ENCODE results near the gene SMCO4.

SMCO4 gene

GRCh38 chr11:93528757-93529645, 14.2 kb downstream of the SMCO4 start:
- H3K4me3 ChIP-seq (ENCODE audit: low read length, poor library complexity, severe bottlenecking) = no peak overlapping the region
- peaks cover 65% of the 10 kb centered on the region for H3K79me2 ChIP-seq (ENCODE audit: insufficient read depth, low read length)
- H3K9me3 ChIP-seq (ENCODE audit: insufficient read depth, low read depth, low read length) = no peaks in the 10 kb centered on the region
- H3K4me1 ChIP-seq (ENCODE audit: insufficient read depth, low read length, poor library complexity, severe bottlenecking) = peaks cover 80% of the 10 kb centered on the region
- no peaks in the 10 kb centered on the region for H3F3A ChIP-seq (ENCODE audit: low read depth)
- no peak for TF ChIP-seq EZH2phosphoT487 (IDR thresholded peaks at IDR 0.05; ENCODE audit: borderline replicate concordance)
- peak overlapping the region; percentile 58 for H3K4me2 ChIP-seq (ENCODE audit: low read depth, low read length, poor library complexity, severe bottlenecking)
- no peaks in the 10 kb centered on the region for H3K9me2 ChIP-seq (replicated peaks; ENCODE audit: low read depth, low read length)
- H3K9ac ChIP-seq (ENCODE audit: low read depth, low read length, poor library complexity, severe bottlenecking) = no peak overlapping the region
- H3K36me3 ChIP-seq (ENCODE audit: insufficient read depth, low read length) = no peaks in the 10 kb centered on the region
- H3K27me3 ChIP-seq (ENCODE audit: insufficient read depth, low read length, poor library complexity, severe bottlenecking) = no peaks in the 10 kb centered on the region
- H4K20me1 ChIP-seq (ENCODE audit: insufficient read depth, low read length, poor library complexity, severe bottlenecking) = no peaks in the 10 kb centered on the region
- H2AFZ ChIP-seq (ENCODE audit: low read length) = no peak overlapping the region; the same call in 1 of the 2 replicates

GRCh38 chr11:93528252-93528651, 14.9 kb downstream of the SMCO4 start:
- Histone ChIP-seq H3K9ac (ENCODE audit: low read depth, low read length, poor library complexity, severe bottlenecking) (no peak overlapping the region), H3K36me3 (ENCODE audit: insufficient read depth, low read length) (no peaks in the 10 kb centered on the region), H2AFZ (ENCODE audit: low read length) (no peak overlapping the region), H3K9me2 (replicated peaks; ENCODE audit: low read depth, low read length) (no peaks in the 10 kb centered on the region), H3K79me2 (ENCODE audit: insufficient read depth, low read length) (peaks cover 64% of the 10 kb centered on the region), H3K4me3 (ENCODE audit: low read length, poor library complexity, severe bottlenecking) (no peak overlapping the region), H3K4me1 (ENCODE audit: insufficient read depth, low read length, poor library complexity, severe bottlenecking) (peaks cover 85% of the 10 kb centered on the region), H3F3A (ENCODE audit: low read depth) (no peaks in the 10 kb centered on the region), H3K27me3 (ENCODE audit: insufficient read depth, low read length, poor library complexity, severe bottlenecking) (no peaks in the 10 kb centered on the region), H3K9me3 (ENCODE audit: insufficient read depth, low read depth, low read length) (no peaks in the 10 kb centered on the region), H4K20me1 (ENCODE audit: insufficient read depth, low read length, poor library complexity, severe bottlenecking) (no peaks in the 10 kb centered on the region), H3K4me2 (ENCODE audit: low read depth, low read length, poor library complexity, severe bottlenecking) (peak overlapping the region; percentile 58)
- TF ChIP-seq EZH2phosphoT487 (IDR thresholded peaks at IDR 0.05; ENCODE audit: borderline replicate concordance) (no peak), CTCF (conservative IDR thresholded peaks at IDR 0.05; ENCODE audit: low read length) (no peak)

GRCh38 chr11:93526641-93527583, 16.3 kb downstream of the SMCO4 start:
- Histone ChIP-seq H3K79me2 (ENCODE audit: insufficient read depth, low read length) (peaks cover 70% of the 10 kb centered on the region), H3K4me1 (ENCODE audit: insufficient read depth, low read length, poor library complexity, severe bottlenecking) (peaks cover 91% of the 10 kb centered on the region), H3K4me3 (ENCODE audit: low read length, poor library complexity, severe bottlenecking) (no peak overlapping the region), H3K9me2 (replicated peaks; ENCODE audit: low read depth, low read length) (no peaks in the 10 kb centered on the region), H2AFZ (ENCODE audit: low read length) (no peak overlapping the region), H4K20me1 (ENCODE audit: insufficient read depth, low read length, poor library complexity, severe bottlenecking) (no peaks in the 10 kb centered on the region), H3K4me2 (ENCODE audit: low read depth, low read length, poor library complexity, severe bottlenecking) (peak overlapping the region; percentile 52), H3K36me3 (ENCODE audit: insufficient read depth, low read length) (no peaks in the 10 kb centered on the region), H3F3A (ENCODE audit: low read depth) (no peaks in the 10 kb centered on the region), H3K27me3 (ENCODE audit: insufficient read depth, low read length, poor library complexity, severe bottlenecking) (no peaks in the 10 kb centered on the region), H3K9me3 (ENCODE audit: insufficient read depth, low read depth, low read length) (no peaks in the 10 kb centered on the region), H3K9ac (ENCODE audit: low read depth, low read length, poor library complexity, severe bottlenecking) (no peak overlapping the region)
- TF ChIP-seq EZH2phosphoT487 (IDR thresholded peaks at IDR 0.05; ENCODE audit: borderline replicate concordance) (no peak), CTCF (conservative IDR thresholded peaks at IDR 0.05; ENCODE audit: low read length) (no peak)

Measured in Loucy (cell line).